ENCODE measurements around the gene PRKCH. TPM values are rescaled to one million over a fixed set of nuclear protein-coding genes. Genes with fewer than 3 reads are reported as not detected.

Gene PRKCH
- polyA plus RNA-seq, 2 of the 4 experiments (the other 2 are of a cell fraction) = 10.0 to 10.2 TPM

GRCh38 chr14:61563162-61563511 lies 241.8 kb downstream of the PRKCH start:
- Histone ChIP-seq H3K4me3 (no peak overlapping the region), H3K27ac (peak overlapping the region; percentile 96 to 99), H3K9me3 (no peaks in the 10 kb centered on the region), H3K4me1 (peaks cover 88% of the 10 kb centered on the region), H3K4me2 (peak overlapping the region; percentile 82)
- TF ChIP-seq HOXB13 (CRISPR knock-in tag; IDR thresholded peaks at IDR 0.05; ENCODE audit: low read depth) = peak; percentile 36; the same call in 1 of the 2 replicates
- no peak for TF ChIP-seq FOSL2 (IDR thresholded peaks at IDR 0.05)
- no peak for TF ChIP-seq FOSL2 (CRISPR knock-in tag; IDR thresholded peaks at IDR 0.05)
- 0 out of 3 replicates have a peak, but pooled peaks have one; percentile 9 for TF ChIP-seq BCL3 (IDR thresholded peaks at IDR 0.05)
- TF ChIP-seq HES2 (IDR thresholded peaks at IDR 0.05) = no peak
- no peak for TF ChIP-seq ZFP36 (IDR thresholded peaks at IDR 0.05; ENCODE audit: borderline replicate concordance, partially characterized antibody)
- TF ChIP-seq EP300 (IDR thresholded peaks at IDR 0.05) = peak in 1 of 2 experiments; percentile 13; a peak in 1 of 5 replicates
- no peak for TF ChIP-seq FOXS1 (CRISPR knock-in tag; IDR thresholded peaks at IDR 0.05)
- no peak for TF ChIP-seq ZC3H11A (IDR thresholded peaks at IDR 0.05)
- no peak for TF ChIP-seq MAFK (IDR thresholded peaks at IDR 0.05; ENCODE audit: partially characterized antibody)
- TF ChIP-seq JUN (IDR thresholded peaks at IDR 0.05) = no peak; a peak in 1 of 5 replicates
- no peak for TF ChIP-seq PBX3 (IDR thresholded peaks at IDR 0.05)
- TF ChIP-seq RFX5 (IDR thresholded peaks at IDR 0.05) = no peak
- 0 out of 2 replicates have a peak, but pooled peaks have one; percentile 9 for TF ChIP-seq MYC (IDR thresholded peaks at IDR 0.05; ENCODE audit: borderline replicate concordance, low read length)
- TF ChIP-seq CHD2 (IDR thresholded peaks at IDR 0.05; ENCODE audit: low read length, partially characterized antibody) = no peak
- no peak for TF ChIP-seq HOXA7 (CRISPR knock-in tag; IDR thresholded peaks at IDR 0.05)
- no peak; the same call in 1 of the 2 replicates for TF ChIP-seq MAX (IDR thresholded peaks at IDR 0.05)
- no peak for TF ChIP-seq E2F6 (IDR thresholded peaks at IDR 0.05; ENCODE audit: borderline replicate concordance, low read depth)
- no peak for TF ChIP-seq RARB (CRISPR knock-in tag; IDR thresholded peaks at IDR 0.05)
- no peak for TF ChIP-seq BHLHE40 (IDR thresholded peaks at IDR 0.05; ENCODE audit: low read depth, low read length)
- no peak for TF ChIP-seq CEBPB (IDR thresholded peaks at IDR 0.05)
- no peak for TF ChIP-seq KDM1A (IDR thresholded peaks at IDR 0.05; ENCODE audit: low read depth)
- TF ChIP-seq RAD21 (conservative IDR thresholded peaks at IDR 0.05 in 1 of 2, IDR thresholded peaks at IDR 0.05 in 1 of 2) = no peak; a peak in 3 of 5 replicates
- TF ChIP-seq CBX8 (IDR thresholded peaks at IDR 0.05) = no peak
- no peak for TF ChIP-seq USF2 (IDR thresholded peaks at IDR 0.05)
- no peak for TF ChIP-seq TP53 (CRISPR knock-in tag; IDR thresholded peaks at IDR 0.05)
- TF ChIP-seq ZNF302 (CRISPR knock-in tag; IDR thresholded peaks at IDR 0.05) = no peak
- TF ChIP-seq POLR2AphosphoS2 (conservative IDR thresholded peaks at IDR 0.05; ENCODE audit: low read length) = no peak
- TF ChIP-seq CTCF (IDR thresholded peaks at IDR 0.05) = no peak
- TF ChIP-seq CHD4 (IDR thresholded peaks at IDR 0.05; ENCODE audit: borderline replicate concordance) = no peak
- TF ChIP-seq ZSCAN20 (CRISPR knock-in tag; IDR thresholded peaks at IDR 0.05) = no peak
- no peak for TF ChIP-seq CBX2 (IDR thresholded peaks at IDR 0.05; ENCODE audit: borderline replicate concordance, low read depth)
- TF ChIP-seq NR3C1 (IDR thresholded peaks at IDR 0.05) = no peak
- TF ChIP-seq POLR2A (IDR thresholded peaks at IDR 0.05; ENCODE audit: low read length) = no peak
- FAIRE-seq (no peak), ATAC-seq (no peak), DNase-seq (ENCODE audit: low read depth in 1 of 2, low spot score in 1 of 2) (no peak)
- ChIA-PET CTCF (interaction anchor here (1.2 to 3.2 kb wide), 10 partner anchors 10 to 275 kb away, joined by 3 to 17 read pairs (median 8); partner anchors contain the start of gene HIF1A), POLR2A (interaction anchor here (0.5 to 7.6 kb wide), 18 partner anchors 9 to 199 kb away, joined by 3 to 107 read pairs (median 5); partner anchors contain the start of genes HIF1A and SNAPC1)
- 72% methylated on average over 7 of the region's 7 CpGs for WGBS (ENCODE audit: missing lambda C conversion rate)

Data from A549 (cell line).